HCT116 (cell line): Measurements from ENCODE around the gene PLPPR2. TPM values are rescaled to one million over a fixed set of nuclear protein-coding genes. Genes with fewer than 3 reads are reported as not detected.

Experiments
- ATAC-seq: fragments of 200-7000 bp; cut with Tn5 transposase; 2 replicates; pipeline ENCODE4 v1.9.1; 2020; ENCODE audit warnings: mild to moderate bottlenecking, moderate library complexity
- BruUV-seq: library from RNA; stranded (reverse); fragments of 400-500 nt; replicated peaks from 2 replicates; lab custom pipeline; 2021; lab: Mats Ljungman, UMichigan
- CTCF ChIA-PET: fragments of 300-600 bp; sonication (Branson Sonifier 250); formaldehyde crosslinking; loops from one replicate; lab custom pipeline; 2021; ENCODE audit warnings: antibody characterized with exemption; lab: Charles Lee
- POLR2A ChIA-PET: fragments of 300-600, 350-600 bp; sonication (Branson Sonifier 250); formaldehyde crosslinking; loops from one replicate; lab custom pipeline; 2021; ENCODE audit warnings: antibody characterized with exemption; lab: Charles Lee
- RAD21 ChIA-PET, 2 experiments: fragments of 300-600 bp; sonication (Branson Sonifier 250); formaldehyde crosslinking; loops; one replicate each; lab custom pipeline; 2023; ENCODE audit warnings: low total read pairs in 2 of 2; ENCODE audit not compliant: uncharacterized antibody in 2 of 2, unreplicated experiment in 2 of 2, low non-redundant PET in 1 of 2; lab: Charles Lee
- DNase-seq: peaks from one replicate; pipeline ENCODE4 v3.0.0-alpha.2; 2010; ENCODE audit warnings: low read depth, low spot score
- H2AFZ ChIP-seq: fragments of 200-600 bp; shearing (Covaris generic), sonication (generic); 2 replicates; pipeline ENCODE4 v1.6.1; 2017; ENCODE audit warnings: low read depth, mixed run types, mixed read lengths, antibody characterized with exemption, low read length; ENCODE audit not compliant: poor library complexity, severe bottlenecking
- H3K27ac ChIP-seq: 2 replicates; pipeline ENCODE4 v1.5.1; 2012; ENCODE audit warnings: low read depth, low read length
- H3K27me3 ChIP-seq: fragments of 200-600 bp; sonication (generic); 2 replicates; pipeline ENCODE4 v1.6.1; 2016; ENCODE audit warnings: mixed run types, low read length, mixed read lengths; ENCODE audit not compliant: insufficient read depth
- H3K36me3 ChIP-seq, 2 experiments: fragments of 200-500 bp in 1 of 2; fragments of 200-600 bp in 1 of 2; sonication (Bioruptor generic) in 1 of 2; sonication (generic) in 1 of 2; 2 replicates each; pipeline versions ENCODE4 v1.5.1 to v1.6.1; 2014 to 2016; ENCODE audit warnings: low read length in 2 of 2, inconsistent platforms in 1 of 2, mixed read lengths in 1 of 2, mixed run types in 1 of 2; ENCODE audit not compliant: insufficient read depth in 2 of 2, control insufficient read depth in 1 of 2
- H3K4me1 ChIP-seq, 2 experiments: fragments of 200-600 bp in 1 of 2; sonication (generic) in 1 of 2; 2 replicates each; pipeline versions ENCODE4 v1.5.1 to v1.6.1; 2012 to 2017; ENCODE audit warnings: low read length in 2 of 2, inconsistent platforms in 1 of 2, mild to moderate bottlenecking in 1 of 2, mixed read lengths in 1 of 2, mixed run types in 1 of 2, moderate library complexity in 1 of 2; ENCODE audit not compliant: insufficient read depth in 2 of 2, control insufficient read depth in 1 of 2
- H3K4me2 ChIP-seq: fragments of 200-600 bp; sonication (generic); 2 replicates; pipeline ENCODE4 v1.6.1; 2017; ENCODE audit warnings: mixed run types, low read length, mixed read lengths
- H3K4me3 ChIP-seq, 2 experiments: fragments of 200-600 bp in 1 of 2; sonication (generic) in 1 of 2; replicated peaks in 1 of 2; 2 replicates each; pipeline ENCODE4 v1.5.1; 2011 to 2016; ENCODE audit warnings: low read length in 2 of 2, control low read depth in 1 of 2, low read depth in 1 of 2, mild to moderate bottlenecking in 1 of 2, mixed read lengths in 1 of 2, mixed run types in 1 of 2
- H3K79me2 ChIP-seq: fragments of 200-600 bp; sonication (generic); 2 replicates; pipeline ENCODE4 v1.6.1; 2017; ENCODE audit warnings: mild to moderate bottlenecking, mixed run types, low read length, moderate library complexity, mixed read lengths; ENCODE audit not compliant: insufficient read depth
- H3K9ac ChIP-seq: fragments of 200-600 bp; sonication (generic); 2 replicates; pipeline ENCODE4 v1.6.1; 2016; ENCODE audit warnings: low read length, mixed read lengths
- H3K9me2 ChIP-seq: fragments of 200-600 bp; sonication (generic), shearing (Covaris generic); 2 replicates; pipeline ENCODE4 v1.6.1; 2017; ENCODE audit warnings: mixed run types, mild to moderate bottlenecking, moderate library complexity; ENCODE audit not compliant: insufficient read depth
- H3K9me3 ChIP-seq, 2 experiments: fragments of 200-500 bp in 1 of 2; fragments of 200-600 bp in 1 of 2; sonication (Bioruptor generic) in 1 of 2; sonication (generic) in 1 of 2; 2 replicates each; pipeline ENCODE4 v1.6.1; 2014 to 2017; ENCODE audit warnings: low read length in 2 of 2, mixed read lengths in 2 of 2, inconsistent platforms in 1 of 2, low read depth in 1 of 2, mild to moderate bottlenecking in 1 of 2, mixed run types in 1 of 2, moderate library complexity in 1 of 2; ENCODE audit not compliant: control insufficient read depth in 1 of 2, insufficient read depth in 1 of 2
- H4K20me1 ChIP-seq: fragments of 200-600 bp; sonication (generic), shearing (Covaris generic); 2 replicates; pipeline ENCODE4 v1.6.1; 2017; ENCODE audit warnings: mixed run types, mild to moderate bottlenecking, moderate library complexity; ENCODE audit not compliant: insufficient read depth
- CBX3 ChIP-seq: IDR thresholded peaks from 2 replicates; pipeline ENCODE4 v1.6.1; 2012; ENCODE audit warnings: low read depth
- CEBPB ChIP-seq: IDR thresholded peaks from 2 replicates; pipeline ENCODE4 v1.6.1; 2012; ENCODE audit warnings: low read depth
- EGR1 ChIP-seq: IDR thresholded peaks from 2 replicates; pipeline ENCODE4 v1.6.1; 2012; ENCODE audit warnings: low read depth
- ELF1 ChIP-seq: IDR thresholded peaks from 2 replicates; pipeline ENCODE4 v1.6.1; 2012; ENCODE audit warnings: low read depth, borderline replicate concordance
- EZH2phosphoT487 ChIP-seq: fragments of 200-600 bp; IDR thresholded peaks from 2 replicates; pipeline ENCODE4 v1.6.1; 2018; ENCODE audit warnings: antibody characterized with exemption, borderline replicate concordance
- POLR2A ChIP-seq: IDR thresholded peaks from 2 replicates; pipeline ENCODE4 v1.7.0; 2011; ENCODE audit warnings: borderline replicate concordance; ENCODE audit not compliant: insufficient read depth, insufficient read length; ENCODE audit errors: extremely low read depth
- RAD21 ChIP-seq: IDR thresholded peaks from 2 replicates; pipeline ENCODE4 v1.6.1; 2012; ENCODE audit warnings: low read depth, mild to moderate bottlenecking
- REST ChIP-seq: IDR thresholded peaks from 2 replicates; pipeline ENCODE4 v1.6.1; 2012; ENCODE audit warnings: low read depth
- SP1 ChIP-seq: IDR thresholded peaks from 2 replicates; pipeline ENCODE4 v1.6.1; 2012; ENCODE audit warnings: low read depth
- SRF ChIP-seq: IDR thresholded peaks from 2 replicates; pipeline ENCODE4 v1.6.1; 2012; ENCODE audit warnings: low read depth
- TCF7L2 ChIP-seq: IDR thresholded peaks from 2 replicates; pipeline ENCODE4 v1.7.0; 2011; ENCODE audit warnings: borderline replicate concordance, inconsistent platforms; ENCODE audit not compliant: insufficient read depth, insufficient read length; ENCODE audit errors: extremely low read depth
- YY1 ChIP-seq: IDR thresholded peaks from 2 replicates; pipeline ENCODE4 v1.6.1; 2011; ENCODE audit warnings: low read length, low read depth, moderate library complexity, mild to moderate bottlenecking; ENCODE audit not compliant: insufficient replicate concordance; ENCODE audit errors: extremely low read depth
- ZFX ChIP-seq: fragments of 450-650 bp; IDR thresholded peaks from 2 replicates; pipeline ENCODE4 v1.6.1; 2017
- intact Hi-C: fragments of 100-400 bp; cut with micrococcal nuclease; formaldehyde crosslinking; loops from 2 replicates; pipeline ENCODE4 v1.10.0; 2022
- total RNA-seq: library from RNA; stranded (reverse); gene quantifications from one replicate; pipeline ENCODE4 v1.2.1, GENCODE V29; 2021; ENCODE audit not compliant: unreplicated experiment
- TF ChIP-seq, protein P1 (sequence below), 3 experiments: fragments of 200-600 bp in 1 of 3; sonication (generic) in 1 of 3; IDR thresholded peaks in 2 of 3; conservative IDR thresholded peaks in 1 of 3; 2 replicates each; pipeline ENCODE4 v1.5.1; 2012 to 2017; ENCODE audit warnings: low read depth in 2 of 3, low read length in 2 of 3, antibody characterized with exemption in 1 of 3, borderline replicate concordance in 1 of 3, control low read depth in 1 of 3, mild to moderate bottlenecking in 1 of 3, mixed read lengths in 1 of 3, mixed run types in 1 of 3, moderate library complexity in 1 of 3; ENCODE audit not compliant: insufficient read depth in 1 of 3
- TF ChIP-seq, protein P2 (sequence below): IDR thresholded peaks from 2 replicates; pipeline ENCODE4 v1.6.1; 2012

The PLPPR2 gene
- total RNA-seq, 1 experiment from 2014 or later, result 23.2 TPM

DNA sequence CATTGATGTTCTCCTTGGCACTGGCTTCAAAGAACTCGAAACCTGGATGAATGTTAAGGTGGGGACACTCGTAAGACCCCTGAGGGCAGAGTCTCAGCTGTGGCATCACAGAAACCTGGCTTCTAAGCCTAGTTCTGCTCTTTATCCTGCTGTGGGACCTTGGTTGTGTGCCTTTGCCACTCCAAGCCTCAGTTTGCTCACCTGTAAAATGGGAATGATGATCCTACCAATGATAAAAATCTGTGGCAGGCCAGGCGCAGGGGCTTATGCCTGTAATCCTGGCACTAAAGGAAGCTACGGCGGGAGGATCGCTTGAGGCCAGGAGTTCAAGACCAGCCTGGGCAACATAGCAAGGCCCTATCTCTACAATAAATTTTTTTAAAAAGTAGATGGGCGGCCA lies 29.7 kb upstream of the PLPPR2 start:
- Histone ChIP-seq H3K79me2 (no peaks in the 10 kb centered on the region), H3K9me3 (no peaks in the 10 kb centered on the region), H3K9ac (no peak overlapping the region), H3K27ac (no peak overlapping the region), H3K4me1 (no peaks in the 10 kb centered on the region), H3K36me3 (0 out of 4 replicates have a peak, but pooled peaks cover 0 to 3% of the 10 kb centered on the region in 2 experiments), H3K4me2 (no peak overlapping the region), H3K4me3 (no peak overlapping the region), H4K20me1 (no peaks in the 10 kb centered on the region), H3K27me3 (no peaks in the 10 kb centered on the region), H2AFZ (no peak overlapping the region), H3K9me2 (no peaks in the 10 kb centered on the region)
- no TSS peak for BruUV-seq
- DNase-seq (no peak), ATAC-seq (no peak)
- TF ChIP-seq POLR2A, result no peak
- TF ChIP-seq EZH2phosphoT487, result no peak
- no peak for TF ChIP-seq SP1
- no peak for TF ChIP-seq ELF1
- no peak for TF ChIP-seq CEBPB
- no peak for TF ChIP-seq ZFX
- TF ChIP-seq, protein P1, sequence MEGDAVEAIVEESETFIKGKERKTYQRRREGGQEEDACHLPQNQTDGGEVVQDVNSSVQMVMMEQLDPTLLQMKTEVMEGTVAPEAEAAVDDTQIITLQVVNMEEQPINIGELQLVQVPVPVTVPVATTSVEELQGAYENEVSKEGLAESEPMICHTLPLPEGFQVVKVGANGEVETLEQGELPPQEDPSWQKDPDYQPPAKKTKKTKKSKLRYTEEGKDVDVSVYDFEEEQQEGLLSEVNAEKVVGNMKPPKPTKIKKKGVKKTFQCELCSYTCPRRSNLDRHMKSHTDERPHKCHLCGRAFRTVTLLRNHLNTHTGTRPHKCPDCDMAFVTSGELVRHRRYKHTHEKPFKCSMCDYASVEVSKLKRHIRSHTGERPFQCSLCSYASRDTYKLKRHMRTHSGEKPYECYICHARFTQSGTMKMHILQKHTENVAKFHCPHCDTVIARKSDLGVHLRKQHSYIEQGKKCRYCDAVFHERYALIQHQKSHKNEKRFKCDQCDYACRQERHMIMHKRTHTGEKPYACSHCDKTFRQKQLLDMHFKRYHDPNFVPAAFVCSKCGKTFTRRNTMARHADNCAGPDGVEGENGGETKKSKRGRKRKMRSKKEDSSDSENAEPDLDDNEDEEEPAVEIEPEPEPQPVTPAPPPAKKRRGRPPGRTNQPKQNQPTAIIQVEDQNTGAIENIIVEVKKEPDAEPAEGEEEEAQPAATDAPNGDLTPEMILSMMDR (IDR thresholded peaks at IDR 0.05 in 2 of 3, conservative IDR thresholded peaks at IDR 0.05 in 1 of 3; ENCODE audit: borderline replicate concordance in 1 of 3, insufficient read depth in 1 of 3, low read depth in 2 of 3, low read length in 2 of 3), result no peak
- TF ChIP-seq, protein P2, sequence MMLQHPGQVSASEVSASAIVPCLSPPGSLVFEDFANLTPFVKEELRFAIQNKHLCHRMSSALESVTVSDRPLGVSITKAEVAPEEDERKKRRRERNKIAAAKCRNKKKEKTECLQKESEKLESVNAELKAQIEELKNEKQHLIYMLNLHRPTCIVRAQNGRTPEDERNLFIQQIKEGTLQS, result no peak
- no peak for TF ChIP-seq EGR1
- no peak for TF ChIP-seq TCF7L2
- no peak for TF ChIP-seq REST
- no peak for TF ChIP-seq YY1
- no peak for TF ChIP-seq SRF
- TF ChIP-seq RAD21, result no peak
- TF ChIP-seq CBX3, result no peak
- ChIA-PET POLR2A (no interaction called here), CTCF (no interaction called here), RAD21 (no interaction called here)
- intact Hi-C loops, result no loop called here
